ENCODE results near the gene PGLYRP2. TPM values are rescaled to one million over a fixed set of nuclear protein-coding genes. Genes with fewer than 3 reads are reported as not detected.

Gene PGLYRP2
- total RNA-seq, 2 experiments from 2014 or later: 0.19 to 0.40 TPM

GRCh38 chr19:15428956-15429824, 50.1 kb downstream of the PGLYRP2 start:
- H3K36me3 Mint-ChIP-seq: peaks cover 22% of the 10 kb centered on the region
- H3K9me3 Mint-ChIP-seq: no peaks in the 10 kb centered on the region
- no peak overlapping the region for H3K27ac Mint-ChIP-seq
- POLR2A ChIA-PET: interaction anchor here (0.8 to 4.0 kb wide), 3 partner anchors 9 to 127 kb away, joined by 3 to 32 read pairs (median 4); partner anchors contain the start of gene AKAP8L
- H3K4me3 Mint-ChIP-seq: no peak overlapping the region
- ATAC-seq (ENCODE audit: low read depth) (no peak), DNase-seq (no peak)
- peaks cover 26% of the 10 kb centered on the region for H3K4me1 Mint-ChIP-seq
- no peaks in the 10 kb centered on the region for H3K27me3 Mint-ChIP-seq

DNA sequence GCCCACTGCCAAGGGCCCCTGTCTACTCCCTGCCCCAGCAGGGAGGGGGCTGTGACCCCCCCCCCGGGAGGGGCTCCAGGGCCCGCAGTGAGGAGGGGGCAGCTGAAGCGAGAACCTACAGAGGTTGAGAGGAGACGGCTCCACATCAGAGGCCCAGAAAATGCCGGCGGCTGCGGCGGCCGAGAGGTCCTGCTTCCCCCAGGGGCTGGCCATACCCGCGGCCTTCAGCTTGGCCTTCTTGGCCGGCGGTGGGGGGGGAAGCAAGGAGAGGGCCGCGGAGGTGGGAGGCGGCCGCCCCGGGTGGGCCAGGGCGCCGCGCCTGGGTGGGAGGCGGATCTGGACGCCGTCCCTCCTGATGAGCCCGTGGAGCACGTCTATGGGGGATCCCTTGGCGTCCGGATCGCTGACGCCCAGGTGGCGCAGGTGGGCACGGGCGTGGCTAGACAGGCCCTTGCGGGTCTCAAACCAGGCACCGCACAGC, 51.3 kb downstream of the PGLYRP2 start:
- ATAC-seq (ENCODE audit: low read depth): no peak
- H3K27ac Mint-ChIP-seq: no peak overlapping the region
- peaks cover 31% of the 10 kb centered on the region for H3K36me3 Mint-ChIP-seq
- H3K9me3 Mint-ChIP-seq: peaks cover 2% of the 10 kb centered on the region
- no peak overlapping the region for H3K4me3 Mint-ChIP-seq
- POLR2A ChIA-PET: interaction anchor here (0.6 to 4.0 kb wide), 2 partner anchors 8 to 22 kb away, joined by 3 to 32 read pairs; partner anchors contain the start of gene AKAP8L
- H3K27me3 Mint-ChIP-seq: no peaks in the 10 kb centered on the region
- peaks cover 20% of the 10 kb centered on the region for H3K4me1 Mint-ChIP-seq
- no peak for DNase-seq

DNA sequence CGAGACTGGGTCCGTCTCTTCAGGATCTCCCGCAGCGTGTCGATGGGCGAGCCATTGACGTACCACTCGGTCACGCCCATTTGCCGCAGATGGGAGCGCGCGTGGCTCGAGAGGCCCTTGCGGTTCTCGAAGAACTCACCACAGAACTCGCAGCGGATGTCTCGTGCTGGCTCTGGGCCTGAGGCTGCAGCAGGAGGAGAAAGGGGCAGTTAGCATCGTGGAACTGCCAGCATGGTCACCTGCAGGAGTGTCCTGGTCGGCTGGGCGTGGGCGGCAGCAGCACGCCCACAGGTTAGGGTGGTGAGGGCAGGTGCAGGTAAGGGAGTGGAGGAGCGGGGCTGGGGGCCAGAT, 52.0 kb downstream of the PGLYRP2 start:
- Mint-ChIP-seq H3K4me3 (no peak overlapping the region), H3K9me3 (peaks cover 2% of the 10 kb centered on the region), H3K36me3 (peaks cover 37% of the 10 kb centered on the region), H3K27ac (no peak overlapping the region), H3K27me3 (no peaks in the 10 kb centered on the region), H3K4me1 (peaks cover 20% of the 10 kb centered on the region)
- POLR2A ChIA-PET: no interaction called here
- ATAC-seq (ENCODE audit: low read depth) (no peak), DNase-seq (no peak)

GRCh38 chr19:15426485-15427349, 52.6 kb downstream of the PGLYRP2 start:
- H3K4me1 Mint-ChIP-seq: peaks cover 18% of the 10 kb centered on the region
- H3K9me3 Mint-ChIP-seq: peaks cover 2% of the 10 kb centered on the region
- no peaks in the 10 kb centered on the region for H3K27me3 Mint-ChIP-seq
- H3K36me3 Mint-ChIP-seq: peaks cover 39% of the 10 kb centered on the region
- H3K4me3 Mint-ChIP-seq: no peak overlapping the region
- DNase-seq (no peak), ATAC-seq (ENCODE audit: low read depth) (no peak)
- POLR2A ChIA-PET: no interaction called here
- no peak overlapping the region for H3K27ac Mint-ChIP-seq

DNA sequence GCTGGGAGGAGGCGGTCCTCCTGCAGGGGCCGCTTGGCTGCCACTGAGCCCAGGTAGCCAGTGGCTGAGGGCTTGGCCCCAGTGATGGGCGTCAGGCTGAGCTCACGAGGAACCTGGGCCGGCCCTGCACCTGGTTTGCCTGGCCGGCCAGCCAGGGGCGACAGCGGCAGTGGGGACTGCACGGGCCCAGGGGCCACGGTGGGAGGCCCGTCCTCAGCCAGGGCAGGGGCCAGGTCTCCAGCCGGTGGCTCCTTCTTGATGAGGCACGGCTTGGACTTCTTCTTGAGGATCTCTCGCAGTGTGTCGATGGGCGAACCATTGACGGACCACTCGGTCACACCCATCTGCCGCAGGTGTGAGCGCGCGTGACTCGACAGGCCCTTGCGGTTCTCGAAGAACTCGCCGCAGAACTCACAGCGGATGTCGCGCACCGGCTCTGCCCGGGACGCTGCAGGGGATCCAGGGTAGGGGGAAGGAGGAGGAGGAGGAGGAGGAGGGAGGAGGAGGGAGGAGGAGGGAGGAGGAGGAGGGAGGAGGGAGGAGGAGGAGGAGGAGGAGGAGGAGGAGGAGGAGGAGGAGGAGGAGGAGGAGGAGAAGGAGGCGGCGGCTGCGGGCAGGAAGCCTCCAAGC, 53.9 kb downstream of the PGLYRP2 start:
- Mint-ChIP-seq H3K4me1 (peaks cover 9% of the 10 kb centered on the region), H3K27me3 (no peaks in the 10 kb centered on the region), H3K27ac (no peak overlapping the region), H3K9me3 (peaks cover 2% of the 10 kb centered on the region), H3K4me3 (no peak overlapping the region), H3K36me3 (peaks cover 39% of the 10 kb centered on the region)
- DNase-seq (no peak), ATAC-seq (ENCODE audit: low read depth) (no peak)
- POLR2A ChIA-PET: no interaction called here

DNA sequence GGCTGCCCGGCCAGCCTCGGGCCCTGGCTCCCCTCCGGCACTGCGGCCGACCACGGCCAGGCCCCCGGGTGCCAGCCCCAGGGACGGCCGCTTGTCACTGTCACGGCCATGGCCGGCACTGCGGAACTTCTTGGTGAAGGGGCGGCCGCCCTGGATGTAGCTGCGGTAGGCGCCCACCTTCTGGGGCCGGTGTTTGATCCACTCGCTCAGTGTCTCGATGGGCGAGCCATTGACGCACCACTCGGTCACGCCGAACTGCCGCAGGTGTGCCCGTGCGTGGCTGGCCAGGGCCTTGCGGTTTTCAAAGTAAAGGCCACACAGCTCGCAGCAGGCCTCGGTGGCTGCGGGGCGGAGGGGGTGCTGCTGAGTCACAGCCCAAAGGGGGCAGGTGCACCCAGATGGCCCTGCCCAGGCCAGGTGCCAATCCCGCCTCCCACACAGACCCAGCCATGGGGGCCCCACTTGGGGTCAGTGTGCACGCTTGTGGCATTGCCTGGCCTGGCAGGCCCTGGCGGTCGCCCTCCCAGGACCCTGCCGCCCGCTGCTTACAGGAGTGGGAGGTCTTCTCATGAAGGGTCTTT, 54.5 kb downstream of the PGLYRP2 start:
- no peak for ATAC-seq (ENCODE audit: low read depth)

GRCh38 chr19:15424121-15424520, 55.2 kb downstream of the PGLYRP2 start:
- Mint-ChIP-seq H3K36me3 (peaks cover 39% of the 10 kb centered on the region), H3K27ac (no peak overlapping the region), H3K27me3 (no peaks in the 10 kb centered on the region), H3K4me3 (no peak overlapping the region), H3K9me3 (peaks cover 2% of the 10 kb centered on the region), H3K4me1 (peaks cover 15% of the 10 kb centered on the region)
- ATAC-seq (ENCODE audit: low read depth) (no peak), DNase-seq (no peak)
- POLR2A ChIA-PET: no interaction called here

More for the DNA sequence above, 54.5 kb downstream of the PGLYRP2 start:
- no peak for DNase-seq
- Mint-ChIP-seq H3K27ac (no peak overlapping the region), H3K9me3 (peaks cover 2% of the 10 kb centered on the region), H3K27me3 (no peaks in the 10 kb centered on the region), H3K4me1 (peaks cover 12% of the 10 kb centered on the region), H3K36me3 (peaks cover 39% of the 10 kb centered on the region), H3K4me3 (no peak overlapping the region)
- POLR2A ChIA-PET: no interaction called here

GRCh38 chr19:15423130-15423529, 56.2 kb downstream of the PGLYRP2 start:
- Mint-ChIP-seq H3K36me3 (peaks cover 41% of the 10 kb centered on the region), H3K27ac (no peak overlapping the region)
- no peak for DNase-seq

GRCh38 chr19:15422296-15423075, 56.8 kb downstream of the PGLYRP2 start:
- Mint-ChIP-seq H3K27ac (no peak overlapping the region), H3K9me3 (peaks cover 2% of the 10 kb centered on the region), H3K4me1 (peaks cover 19% of the 10 kb centered on the region), H3K27me3 (no peaks in the 10 kb centered on the region), H3K4me3 (no peak overlapping the region), H3K36me3 (peaks cover 41% of the 10 kb centered on the region)
- DNase-seq (no peak), ATAC-seq (ENCODE audit: low read depth) (no peak)
- POLR2A ChIA-PET: interaction anchor here (1.6 to 4.5 kb wide), 2 partner anchors 7 to 133 kb away, joined by 5 to 32 read pairs; no protein-coding TSS in a partner anchor

More at GRCh38 chr19:15423130-15423529, 56.2 kb downstream of the PGLYRP2 start:
- Mint-ChIP-seq H3K4me1 (peaks cover 13% of the 10 kb centered on the region), H3K4me3 (no peak overlapping the region), H3K9me3 (peaks cover 2% of the 10 kb centered on the region), H3K27me3 (no peaks in the 10 kb centered on the region)
- no peak for ATAC-seq (ENCODE audit: low read depth)
- POLR2A ChIA-PET: no interaction called here

DNA sequence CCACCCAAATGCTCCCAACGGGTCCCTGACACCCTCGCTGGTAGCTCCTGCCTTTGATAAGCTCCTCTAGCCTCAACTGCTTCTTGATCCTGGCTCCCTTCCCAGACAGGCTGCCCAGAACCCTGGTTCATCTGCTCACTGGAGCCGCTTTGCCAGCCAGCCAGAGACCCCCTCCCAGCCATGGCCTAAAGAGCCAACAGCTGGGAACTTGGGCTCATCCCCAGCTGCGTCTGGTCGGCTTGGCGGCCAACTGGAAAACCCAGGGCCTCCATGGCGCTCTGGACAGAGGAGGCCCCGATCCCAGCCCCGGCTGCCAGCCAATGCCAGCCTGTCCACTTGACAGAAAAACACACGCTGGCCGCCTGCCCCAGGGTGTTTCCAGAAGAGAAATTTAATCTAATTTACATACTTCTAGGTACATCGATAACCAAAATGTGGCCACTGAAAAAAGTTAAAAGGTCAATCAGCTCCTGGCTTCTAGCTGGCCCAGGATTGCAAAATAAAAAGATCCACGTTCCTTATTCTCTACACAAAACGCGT, 57.5 kb downstream of the PGLYRP2 start:
- ATAC-seq (ENCODE audit: low read depth) (no peak), DNase-seq (no peak)
- Mint-ChIP-seq H3K27me3 (no peaks in the 10 kb centered on the region), H3K4me1 (peaks cover 24% of the 10 kb centered on the region), H3K36me3 (peaks cover 39% of the 10 kb centered on the region), H3K9me3 (peaks cover 2% of the 10 kb centered on the region), H3K4me3 (no peak overlapping the region), H3K27ac (no peak overlapping the region)
- POLR2A ChIA-PET: interaction anchor here (1.6 to 4.5 kb wide), 2 partner anchors 8 to 134 kb away, joined by 5 to 32 read pairs; no protein-coding TSS in a partner anchor

GRCh38 chr19:15421136-15421695, 58.1 kb downstream of the PGLYRP2 start:
- Mint-ChIP-seq H3K4me3 (no peak overlapping the region), H3K27ac (no peak overlapping the region), H3K27me3 (no peaks in the 10 kb centered on the region), H3K36me3 (peaks cover 38% of the 10 kb centered on the region), H3K9me3 (peaks cover 2% of the 10 kb centered on the region), H3K4me1 (peaks cover 26% of the 10 kb centered on the region)
- DNase-seq (no peak), ATAC-seq (ENCODE audit: low read depth) (no peak)
- POLR2A ChIA-PET: interaction anchor here (1.6 to 4.5 kb wide), 3 partner anchors 9 to 135 kb away, joined by 5 to 50 read pairs (median 32); no protein-coding TSS in a partner anchor

All from activated naive CD8-positive, alpha-beta T cell treated with anti-CD3 and anti-CD28 coated beads, Interleukin-2, amount 10 ng/mL, durations not matched to agents 7 days and 5 days (primary cell).